ENCODE data around the gene TSHR.

TSHR gene

GRCh38 chr14:81033698-81034240 is 78.3 kb downstream of the TSHR start:
- ATAC-seq = no peak
- no peak for TF ChIP-seq ZNF8 (CRISPR knock-in tag; IDR thresholded peaks at IDR 0.05)
- no peak for TF ChIP-seq POU6F1 (CRISPR knock-in tag; IDR thresholded peaks at IDR 0.05; ENCODE audit: borderline replicate concordance, low read depth)
- no peak for TF ChIP-seq ZNF565 (CRISPR knock-in tag; conservative IDR thresholded peaks at IDR 0.05; ENCODE audit: low read depth)
- no peak for TF ChIP-seq CREB5 (CRISPR knock-in tag; IDR thresholded peaks at IDR 0.05; ENCODE audit: low read depth)
- TF ChIP-seq CSDC2 (CRISPR knock-in tag; IDR thresholded peaks at IDR 0.05) = no peak
- no peak for TF ChIP-seq BACH2 (CRISPR knock-in tag; IDR thresholded peaks at IDR 0.05; ENCODE audit: borderline replicate concordance)
- TF ChIP-seq ESRRG (CRISPR knock-in tag; IDR thresholded peaks at IDR 0.05) = no peak
- no peak for TF ChIP-seq RARB (CRISPR knock-in tag; IDR thresholded peaks at IDR 0.05)
- TF ChIP-seq ZC3H10 (CRISPR knock-in tag; IDR thresholded peaks at IDR 0.05) = no peak
- TF ChIP-seq TSHZ2 (CRISPR knock-in tag; IDR thresholded peaks at IDR 0.05) = no peak
- TF ChIP-seq TOX (CRISPR knock-in tag; IDR thresholded peaks at IDR 0.05; ENCODE audit: borderline replicate concordance) = no peak
- no peak for TF ChIP-seq SNAI2 (CRISPR knock-in tag; IDR thresholded peaks at IDR 0.05)
- no peak for TF ChIP-seq PPARA (CRISPR knock-in tag; IDR thresholded peaks at IDR 0.05; ENCODE audit: borderline replicate concordance)
- TF ChIP-seq ZFP3 (CRISPR knock-in tag; IDR thresholded peaks at IDR 0.05) = no peak
- TF ChIP-seq OSR1 (CRISPR knock-in tag; IDR thresholded peaks at IDR 0.05) = no peak
- TF ChIP-seq PATZ1 (CRISPR knock-in tag; IDR thresholded peaks at IDR 0.05; ENCODE audit: borderline replicate concordance) = no peak
- TF ChIP-seq CSRNP3 (CRISPR knock-in tag; IDR thresholded peaks at IDR 0.05) = no peak

GRCh38 chr14:81042438-81042837 is 87.0 kb downstream of the TSHR start:
- TF ChIP-seq TSHZ2 (CRISPR knock-in tag; IDR thresholded peaks at IDR 0.05) (no peak), POU6F1 (CRISPR knock-in tag; IDR thresholded peaks at IDR 0.05; ENCODE audit: borderline replicate concordance, low read depth) (no peak), RARB (CRISPR knock-in tag; IDR thresholded peaks at IDR 0.05) (no peak), ISL1 (CRISPR knock-in tag; IDR thresholded peaks at IDR 0.05) (no peak), ZNF70 (CRISPR knock-in tag; IDR thresholded peaks at IDR 0.05) (no peak), ZFP3 (CRISPR knock-in tag; IDR thresholded peaks at IDR 0.05) (no peak), CSRNP3 (CRISPR knock-in tag; IDR thresholded peaks at IDR 0.05) (no peak), ZNF565 (CRISPR knock-in tag; conservative IDR thresholded peaks at IDR 0.05; ENCODE audit: low read depth) (no peak), CREB5 (CRISPR knock-in tag; IDR thresholded peaks at IDR 0.05; ENCODE audit: low read depth) (no peak), ZNF8 (CRISPR knock-in tag; IDR thresholded peaks at IDR 0.05) (no peak), SNAI2 (CRISPR knock-in tag; IDR thresholded peaks at IDR 0.05) (no peak), TOX (CRISPR knock-in tag; IDR thresholded peaks at IDR 0.05; ENCODE audit: borderline replicate concordance) (no peak)
- ATAC-seq = no peak

All from SK-N-SH treated with all-trans-retinoic acid at 6 μM for 48 hours (cell line).